GM12801 (cell line): Measurements from ENCODE around the gene SHLD1.

Experiments used
- TF ChIP-seq, protein P1 (sequence below): IDR thresholded peaks from one replicate; pipeline ENCODE4 v1.5.1; 2011; ENCODE audit warnings: control low read depth; ENCODE audit not compliant: insufficient read length; ENCODE audit errors: extremely low read depth

Gene SHLD1, protein sequence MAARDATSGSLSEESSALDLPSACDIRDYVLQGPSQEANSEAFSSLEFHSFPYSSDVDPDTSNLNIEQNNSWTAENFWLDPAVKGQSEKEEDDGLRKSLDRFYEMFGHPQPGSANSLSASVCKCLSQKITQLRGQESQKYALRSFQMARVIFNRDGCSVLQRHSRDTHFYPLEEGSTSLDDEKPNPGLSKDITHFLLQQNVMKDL

DNA sequence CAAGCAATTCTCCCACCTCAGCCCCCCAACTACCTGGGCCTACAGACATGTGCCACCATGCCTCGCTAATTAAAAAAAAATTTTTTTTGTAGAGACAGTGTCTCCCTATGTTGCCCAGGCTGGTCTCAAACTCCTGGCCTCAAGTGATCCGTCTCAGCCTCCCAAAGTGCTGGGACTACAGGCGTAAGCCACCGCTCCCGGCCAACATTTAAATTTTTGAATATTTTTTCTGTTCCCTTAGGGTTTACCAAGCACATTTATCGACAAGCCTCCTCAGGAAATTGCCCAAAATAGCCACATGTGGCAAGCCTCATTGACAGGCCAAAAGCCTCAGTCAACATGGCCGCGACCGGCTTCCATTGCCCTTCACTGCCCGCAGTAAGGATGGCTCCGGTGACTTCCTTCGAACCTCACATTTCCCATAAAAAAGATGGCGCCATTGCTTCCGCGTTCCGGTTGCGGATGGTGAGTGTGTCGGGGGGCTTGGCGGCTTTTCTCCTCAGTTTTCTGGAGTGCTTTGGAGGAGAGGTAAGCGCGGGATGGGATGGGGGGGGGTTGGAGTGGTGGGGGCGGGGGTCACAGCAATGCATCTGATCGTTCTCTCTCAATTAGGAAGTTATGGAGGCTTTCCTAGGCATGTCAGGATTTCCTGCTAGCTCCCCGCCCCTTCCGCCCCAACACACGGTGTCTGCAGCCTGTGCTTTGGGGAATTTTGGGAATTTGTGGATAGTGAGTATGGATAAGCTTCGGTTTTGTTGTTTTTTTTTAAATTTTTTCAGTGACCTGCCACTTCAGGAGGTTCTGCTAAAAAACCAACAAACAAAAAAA, at the start of gene SHLD1:
SHLD1 (plus strand) TSS at position 450 of the 828 bp plus-strand sequence. CDS start 22,465 bp downstream, outside the sequence.
- TF ChIP-seq, protein P1, sequence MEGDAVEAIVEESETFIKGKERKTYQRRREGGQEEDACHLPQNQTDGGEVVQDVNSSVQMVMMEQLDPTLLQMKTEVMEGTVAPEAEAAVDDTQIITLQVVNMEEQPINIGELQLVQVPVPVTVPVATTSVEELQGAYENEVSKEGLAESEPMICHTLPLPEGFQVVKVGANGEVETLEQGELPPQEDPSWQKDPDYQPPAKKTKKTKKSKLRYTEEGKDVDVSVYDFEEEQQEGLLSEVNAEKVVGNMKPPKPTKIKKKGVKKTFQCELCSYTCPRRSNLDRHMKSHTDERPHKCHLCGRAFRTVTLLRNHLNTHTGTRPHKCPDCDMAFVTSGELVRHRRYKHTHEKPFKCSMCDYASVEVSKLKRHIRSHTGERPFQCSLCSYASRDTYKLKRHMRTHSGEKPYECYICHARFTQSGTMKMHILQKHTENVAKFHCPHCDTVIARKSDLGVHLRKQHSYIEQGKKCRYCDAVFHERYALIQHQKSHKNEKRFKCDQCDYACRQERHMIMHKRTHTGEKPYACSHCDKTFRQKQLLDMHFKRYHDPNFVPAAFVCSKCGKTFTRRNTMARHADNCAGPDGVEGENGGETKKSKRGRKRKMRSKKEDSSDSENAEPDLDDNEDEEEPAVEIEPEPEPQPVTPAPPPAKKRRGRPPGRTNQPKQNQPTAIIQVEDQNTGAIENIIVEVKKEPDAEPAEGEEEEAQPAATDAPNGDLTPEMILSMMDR, result no peak

DNA sequence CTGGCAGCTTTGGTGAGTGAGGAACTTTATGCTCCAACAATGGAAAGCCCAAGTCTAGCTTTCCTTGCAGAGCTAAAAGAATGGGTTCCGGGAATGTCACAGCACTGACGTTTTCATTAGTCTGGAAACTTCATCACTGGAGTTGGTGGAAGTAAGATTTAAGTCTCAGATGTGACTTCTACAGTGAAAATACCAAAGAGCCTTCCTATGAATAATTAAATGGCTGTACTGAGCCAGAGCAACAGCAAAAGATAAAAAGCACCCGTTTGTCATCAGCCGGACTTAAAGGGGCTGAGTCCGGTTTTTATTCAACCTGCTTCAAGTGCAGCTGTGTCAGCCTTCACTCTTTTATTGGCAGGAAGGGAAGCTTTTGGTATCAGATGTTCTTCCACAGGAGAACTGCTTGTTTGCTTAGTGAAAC, 46.5 kb upstream of the SHLD1 start:
- TF ChIP-seq, protein P1, result no peak

DNA sequence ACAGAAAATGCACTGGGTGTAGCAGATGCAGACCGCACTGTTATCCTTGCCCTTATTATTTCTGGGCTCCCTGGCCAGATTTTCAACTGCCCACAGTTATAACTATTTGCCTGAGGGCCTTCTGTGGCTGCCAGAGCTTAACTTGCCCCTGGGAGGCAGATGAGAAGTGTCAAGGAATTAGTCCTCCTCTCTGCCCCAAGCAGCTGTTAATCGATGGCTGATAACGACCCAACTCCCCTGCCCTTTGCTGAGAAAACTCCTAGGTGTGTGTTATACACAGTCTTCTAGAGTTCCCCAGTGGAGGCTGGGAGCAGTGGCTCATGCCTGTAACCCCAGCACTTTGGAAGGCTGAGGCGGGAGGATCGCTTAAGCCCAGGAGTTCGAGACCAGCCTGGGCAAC, 44.4 kb upstream of the SHLD1 start:
- TF ChIP-seq, protein P1, result no peak

DNA sequence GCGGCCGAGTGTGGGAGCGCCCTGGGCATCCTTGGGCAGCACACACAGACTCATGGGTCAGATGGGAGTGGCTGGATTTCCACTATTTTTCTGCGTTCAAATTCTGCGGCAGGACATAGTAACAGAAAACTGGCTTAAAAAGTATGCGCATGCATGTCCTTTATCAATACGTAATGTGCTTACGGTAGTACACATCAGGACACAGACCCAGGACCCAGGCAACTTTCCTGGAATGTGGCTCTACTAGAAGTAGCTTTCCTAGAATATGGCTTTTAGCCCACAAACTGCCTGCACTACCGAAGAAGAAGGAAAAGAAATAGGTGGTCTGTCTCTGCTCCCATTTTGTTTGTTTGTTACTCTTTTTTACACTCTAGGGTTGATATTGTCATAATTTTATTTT, 43.4 kb upstream of the SHLD1 start:
- TF ChIP-seq, protein P1, result no peak

DNA sequence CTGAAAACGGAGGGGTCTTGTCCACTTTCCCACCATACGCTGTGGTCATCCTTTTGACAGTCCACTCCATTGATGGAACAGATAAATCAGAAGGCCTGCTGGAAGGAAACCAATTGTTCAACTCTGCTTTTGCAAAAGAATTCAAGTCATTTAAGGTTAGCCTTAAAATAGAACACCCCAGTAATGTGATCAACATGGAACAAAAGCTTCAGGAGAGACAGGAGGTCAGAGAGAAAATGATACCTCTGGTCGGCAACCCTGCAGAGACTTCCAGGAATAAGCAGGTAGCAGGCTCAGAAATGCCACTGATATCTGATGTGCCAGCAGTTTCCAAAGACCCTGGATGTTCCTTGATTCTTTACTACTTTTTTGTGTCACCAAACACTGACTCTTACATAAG, 39.6 kb upstream of the SHLD1 start:
- TF ChIP-seq, protein P1, result no peak

DNA sequence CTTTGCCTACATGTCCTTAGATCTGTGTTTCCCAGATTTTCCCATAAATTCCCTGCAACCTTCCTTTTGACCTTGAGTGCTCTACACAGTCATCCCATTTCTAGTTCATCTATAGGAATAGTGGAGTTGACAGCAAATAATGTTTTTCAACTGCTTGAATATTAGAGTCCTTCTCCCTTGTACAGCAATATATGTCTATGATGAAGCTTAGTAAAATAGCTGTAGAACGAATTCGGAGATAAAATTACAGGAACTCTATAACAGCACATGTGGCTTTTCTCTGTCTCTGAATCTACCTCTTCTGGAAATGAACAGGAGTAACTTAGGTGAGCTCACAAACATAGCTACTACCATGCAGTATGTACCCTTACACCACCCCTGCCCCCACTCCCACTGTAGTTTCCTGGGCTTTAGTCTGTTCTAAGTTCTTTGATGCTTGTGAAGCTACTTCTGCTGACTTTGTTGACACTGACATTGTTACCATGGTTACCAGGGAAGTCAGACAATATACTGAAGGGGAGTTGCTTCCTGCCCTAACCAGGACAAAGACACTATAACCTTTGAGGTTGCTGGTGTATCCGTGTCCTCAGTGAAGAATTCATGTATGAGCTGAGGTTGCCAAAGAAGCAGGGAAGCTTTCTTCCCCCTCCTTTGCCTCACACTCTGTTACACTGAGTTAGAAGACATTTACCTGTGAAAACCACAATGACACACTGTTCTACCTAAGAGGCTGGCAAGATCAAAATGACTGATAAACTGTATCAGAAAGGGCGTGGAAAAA, 35.8 kb upstream of the SHLD1 start:
- TF ChIP-seq, protein P1, result no peak
